HT-29 (cell line): ENCODE results near the gene PDCD1LG2. TPM values are rescaled to one million over a fixed set of nuclear protein-coding genes. Genes with fewer than 3 reads are reported as not detected.

ENCODE experiments used
- DNase-seq: peaks from one replicate; pipeline ENCODE4 v3.0.0-alpha.2; 2015; ENCODE audit warnings: low spot score
- total RNA-seq: library from RNA; depleted of rRNA; stranded (reverse); fragments of >200 nt; shearing (Covaris generic); gene quantifications from 2 replicates; pipeline ENCODE4 v1.2.3, GENCODE V29; 2014

PDCD1LG2 gene
- total RNA-seq, 1 experiment from 2014 or later, result not detected

DNA sequence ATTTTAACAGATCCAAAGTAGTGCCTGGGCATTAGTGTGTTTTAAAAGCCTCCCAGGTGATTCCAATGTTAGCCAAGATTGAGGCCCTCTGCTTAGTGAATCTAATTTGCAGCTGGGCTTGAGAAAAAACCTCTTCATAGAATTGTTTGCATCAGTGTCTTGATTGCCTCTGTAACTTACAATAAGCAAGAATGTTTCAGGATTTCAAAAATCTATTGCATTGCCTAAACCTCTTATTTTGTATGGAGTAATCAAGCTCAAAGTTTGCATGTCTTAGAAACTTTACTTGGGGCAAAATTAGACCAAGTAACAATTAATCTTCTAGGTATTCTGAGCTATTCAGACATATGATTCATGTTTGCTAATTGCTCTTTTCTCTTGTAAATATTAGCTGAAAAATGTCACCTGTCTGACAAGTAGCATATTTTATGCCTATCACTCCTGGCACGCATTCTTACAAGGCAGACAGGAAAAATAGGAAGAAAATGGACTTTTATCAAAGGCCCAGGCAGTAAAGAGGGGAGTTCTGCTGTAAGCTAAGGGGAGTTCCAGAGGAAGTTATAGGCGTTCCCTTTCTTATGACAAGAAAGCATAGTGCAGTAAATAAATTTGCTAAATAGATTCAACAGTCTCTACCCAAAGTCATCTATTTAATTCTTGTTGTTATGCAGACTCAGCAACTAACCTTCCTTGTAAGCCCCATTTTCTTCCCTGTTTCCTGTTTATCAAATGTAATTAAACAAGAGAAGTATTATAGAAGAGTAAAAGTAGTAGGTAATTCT is 21.0 kb downstream of the PDCD1LG2 start:
- DNase-seq, result no peak

DNA sequence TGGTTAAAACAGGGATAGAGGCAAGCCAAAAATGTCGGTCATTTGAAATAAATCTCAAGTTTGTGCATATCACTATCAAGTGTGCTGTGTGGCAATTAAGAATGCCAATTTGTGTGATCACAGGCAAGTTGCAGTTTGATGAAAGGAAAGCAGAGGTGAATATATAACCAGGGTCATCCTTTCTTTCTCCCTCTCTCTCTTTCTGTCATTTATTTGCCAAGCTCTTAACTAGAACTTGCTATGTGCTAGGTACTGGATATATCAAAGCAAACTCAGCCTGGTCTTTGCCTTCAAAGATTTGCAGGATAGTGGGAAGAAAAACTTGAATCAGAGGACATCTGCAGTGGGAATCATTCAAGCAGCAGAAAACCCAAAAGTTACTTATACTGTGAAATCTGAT is 22.0 kb downstream of the PDCD1LG2 start:
- DNase-seq, result no peak

DNA sequence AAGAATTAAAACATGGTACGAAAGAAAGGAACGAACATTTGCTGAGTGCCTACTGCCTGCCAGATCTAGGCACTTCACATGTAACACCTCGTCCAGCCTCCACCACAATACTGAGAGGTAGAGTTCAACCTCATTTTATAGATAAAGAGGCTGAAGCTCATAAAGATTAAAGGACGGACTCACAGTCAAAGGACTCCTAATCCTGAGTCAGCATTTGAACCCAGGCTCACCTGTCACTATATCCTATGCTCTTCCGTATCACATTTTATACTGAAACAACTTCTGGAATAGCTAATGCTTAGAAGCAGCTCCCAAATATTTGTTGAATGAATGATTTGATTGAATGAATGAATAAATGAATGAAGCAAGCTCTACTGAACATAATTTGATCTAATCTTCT is 22.5 kb downstream of the PDCD1LG2 start:
- no peak for DNase-seq

DNA sequence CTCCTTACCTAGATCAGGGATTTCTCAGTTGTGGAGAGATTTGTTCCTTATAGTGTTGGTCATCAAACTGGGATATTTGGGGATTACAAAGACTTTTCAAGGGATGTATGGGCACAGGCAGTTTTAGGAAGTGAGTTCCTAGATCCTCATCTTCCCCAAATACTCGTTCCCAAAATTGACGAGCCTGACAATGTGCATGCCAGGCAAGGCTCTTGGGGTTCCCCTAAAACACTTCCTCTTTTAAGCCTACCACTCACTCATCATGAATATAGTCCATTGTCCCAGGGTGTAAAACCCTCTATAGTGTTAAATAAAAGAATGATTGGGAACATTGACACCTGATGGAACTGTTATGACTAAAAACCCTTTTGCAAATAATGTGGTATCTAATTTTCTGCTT is 26.4 kb downstream of the PDCD1LG2 start:
- no peak for DNase-seq

DNA sequence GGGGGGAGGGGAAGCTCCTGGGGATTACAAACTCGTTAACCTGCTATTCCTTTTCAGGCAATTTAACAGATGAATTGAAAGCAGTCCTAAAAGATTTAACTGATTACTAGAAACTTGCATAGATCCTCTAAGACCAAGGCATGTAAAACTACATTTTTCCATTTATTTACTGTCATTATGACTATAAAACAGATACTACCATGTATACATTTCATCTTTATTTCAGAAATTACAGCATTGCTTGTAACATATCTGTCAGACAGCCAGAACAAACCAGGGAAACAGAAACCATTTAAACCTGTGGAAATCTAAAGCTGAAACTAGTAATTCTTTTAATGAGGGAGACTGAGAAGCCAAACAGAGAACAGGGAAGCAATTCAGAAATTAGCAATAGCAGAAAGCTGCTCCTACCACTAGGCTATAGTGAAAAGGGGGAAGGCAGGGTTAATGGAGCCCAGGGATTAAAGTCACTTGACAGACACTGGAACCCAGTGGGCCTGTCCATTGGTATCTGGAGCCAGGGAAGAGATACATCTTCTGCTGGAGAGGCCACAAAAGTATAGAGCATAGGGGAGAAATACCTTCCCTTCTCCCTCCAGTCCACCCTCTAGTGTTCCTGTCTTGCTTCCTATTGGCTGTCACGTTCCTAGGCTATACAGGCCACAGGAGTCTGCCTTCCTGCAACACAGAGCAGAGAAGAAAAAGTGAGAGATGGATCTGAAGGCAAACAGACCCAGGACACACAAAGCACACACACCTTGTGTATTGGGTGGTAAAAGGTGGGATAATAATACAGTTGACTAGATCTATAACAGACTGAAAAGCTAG is 33.8 kb downstream of the PDCD1LG2 start:
- DNase-seq, result no peak

DNA sequence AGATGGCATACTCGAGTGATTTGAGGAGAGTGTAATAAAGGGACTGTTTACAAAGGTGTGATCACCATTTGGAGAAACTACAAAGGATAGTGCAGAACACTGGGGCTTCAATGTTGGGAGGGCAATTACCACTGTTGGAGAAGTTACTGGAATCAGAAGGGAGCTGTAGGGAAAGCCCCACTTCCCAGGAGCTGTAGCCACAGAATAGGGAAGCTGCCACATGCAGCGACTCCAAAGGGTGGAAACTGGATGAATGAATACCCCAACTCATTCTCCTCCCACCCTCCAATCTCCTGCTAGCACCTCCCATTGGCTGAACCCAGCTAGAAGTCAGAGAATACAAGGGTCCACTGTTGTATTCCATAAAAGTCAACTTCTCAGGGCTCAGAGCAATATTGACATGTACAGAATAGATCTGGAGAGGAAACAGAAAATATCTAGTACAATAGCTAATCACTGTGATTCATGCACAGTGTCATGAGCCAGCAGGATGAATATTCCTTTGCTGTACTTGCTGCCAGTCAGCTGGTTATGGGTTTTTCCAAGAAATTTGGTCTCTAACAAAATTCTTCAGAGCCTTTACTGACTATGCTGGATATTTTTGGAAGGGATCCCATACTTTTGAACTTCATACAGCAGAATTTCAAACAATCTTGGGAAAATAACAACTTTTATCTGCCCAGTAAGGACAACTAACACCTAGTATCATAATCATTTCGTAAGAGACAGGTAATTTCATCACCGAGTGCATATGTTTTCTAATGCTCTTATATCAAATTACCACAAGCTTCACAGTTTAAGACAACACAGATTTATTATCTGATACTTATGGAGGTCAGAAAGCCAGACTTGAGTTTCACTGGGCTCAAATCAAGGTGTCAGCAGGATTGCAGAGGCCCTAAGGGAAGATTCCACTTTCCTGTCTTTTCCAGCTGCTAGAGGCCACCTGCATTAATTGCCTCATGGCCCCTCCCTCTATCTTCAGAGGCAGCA is 39.6 kb downstream of the PDCD1LG2 start:
- no peak for DNase-seq

DNA sequence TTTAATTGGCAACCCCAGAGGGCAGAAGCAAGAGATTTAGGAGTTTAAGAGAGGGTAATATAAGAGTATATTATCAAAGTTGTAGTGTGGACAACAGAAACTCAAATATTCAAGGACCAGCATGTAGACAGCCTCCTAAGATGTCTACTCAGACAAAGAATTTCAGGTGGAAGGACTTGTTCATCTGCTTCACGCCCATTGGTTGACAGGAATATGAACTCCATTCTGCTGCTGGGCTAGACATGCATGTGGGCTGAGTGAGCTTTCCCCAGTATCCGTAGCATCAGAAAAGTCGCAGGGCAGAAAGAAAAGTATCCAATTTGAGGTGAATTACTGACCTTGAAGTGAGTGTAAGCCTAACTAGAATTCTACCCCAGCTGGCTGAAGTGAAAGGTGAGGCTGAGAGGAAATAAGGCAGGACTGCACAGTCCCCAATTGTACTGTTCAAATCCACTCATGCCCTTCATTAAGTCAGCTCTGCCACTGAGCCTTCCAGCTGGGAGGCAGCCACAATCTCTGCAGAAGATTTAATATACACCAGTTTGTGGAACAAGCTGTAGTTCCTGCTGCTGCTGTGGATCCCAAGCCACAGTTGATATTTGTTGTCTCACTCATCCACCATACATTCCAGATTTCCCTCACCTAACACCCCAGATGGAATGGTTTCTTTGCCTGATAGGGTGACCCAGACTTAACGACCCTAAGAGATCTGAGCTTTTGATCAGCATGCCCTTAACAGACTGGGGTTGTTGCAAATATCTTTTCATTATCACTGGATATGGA is 41.2 kb downstream of the PDCD1LG2 start:
- DNase-seq, result no peak

DNA sequence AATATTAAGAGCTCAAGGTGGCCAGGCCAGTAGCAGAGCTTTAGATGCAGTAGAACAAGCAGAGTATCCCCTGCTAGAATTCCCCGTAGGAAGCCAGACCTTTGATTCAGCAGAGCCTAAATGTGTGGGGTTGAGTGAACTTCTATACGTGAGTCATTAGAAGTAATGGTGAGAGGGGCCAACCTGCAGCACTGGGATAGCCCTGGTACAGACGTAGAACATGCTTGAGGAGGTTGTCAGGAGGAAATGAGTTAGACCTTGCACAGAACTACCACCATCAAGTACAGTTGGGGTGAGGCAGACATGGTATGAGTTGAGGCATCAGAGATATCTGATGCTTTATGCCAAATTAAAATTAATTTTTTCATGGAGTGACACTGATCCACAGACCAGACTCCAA is 42.0 kb downstream of the PDCD1LG2 start:
- no peak for DNase-seq

DNA sequence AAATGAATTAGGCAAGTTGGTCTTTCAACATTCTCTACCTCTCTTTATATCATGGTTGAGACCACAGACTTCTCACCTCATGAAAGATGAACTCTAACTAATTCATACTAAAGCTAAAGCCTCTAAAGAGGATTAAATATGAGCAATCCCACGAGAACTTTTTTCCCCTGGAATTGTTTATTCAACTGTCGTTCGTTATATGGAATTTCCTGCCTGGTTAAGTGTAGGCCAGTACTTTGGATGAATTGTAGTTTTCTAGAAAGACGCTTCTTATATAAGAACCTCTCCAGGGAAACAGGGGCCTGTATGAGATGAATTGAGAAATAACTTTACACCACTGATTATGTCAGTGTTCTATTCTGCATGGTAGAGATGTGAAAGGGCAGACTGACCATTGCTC is 42.9 kb downstream of the PDCD1LG2 start:
- no peak for DNase-seq

DNA sequence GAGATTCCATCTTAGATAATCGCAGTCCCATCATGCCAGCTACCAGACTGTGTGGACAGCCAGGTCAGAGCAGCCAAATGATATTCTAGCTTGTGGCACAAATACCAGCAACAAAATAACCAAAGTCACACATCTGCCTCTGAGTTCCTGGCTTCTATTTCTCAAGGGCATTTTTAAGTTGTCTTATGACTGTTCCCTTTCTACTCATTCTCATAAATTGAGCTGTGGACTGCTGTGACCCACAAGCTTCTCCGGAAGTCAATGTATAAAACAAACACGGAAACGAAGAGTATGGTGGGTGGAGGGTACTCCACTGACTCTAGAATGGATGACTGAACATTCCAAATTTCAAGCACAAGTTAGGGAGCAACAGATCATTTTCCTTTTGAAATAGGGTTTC is 43.9 kb downstream of the PDCD1LG2 start:
- no peak for DNase-seq

DNA sequence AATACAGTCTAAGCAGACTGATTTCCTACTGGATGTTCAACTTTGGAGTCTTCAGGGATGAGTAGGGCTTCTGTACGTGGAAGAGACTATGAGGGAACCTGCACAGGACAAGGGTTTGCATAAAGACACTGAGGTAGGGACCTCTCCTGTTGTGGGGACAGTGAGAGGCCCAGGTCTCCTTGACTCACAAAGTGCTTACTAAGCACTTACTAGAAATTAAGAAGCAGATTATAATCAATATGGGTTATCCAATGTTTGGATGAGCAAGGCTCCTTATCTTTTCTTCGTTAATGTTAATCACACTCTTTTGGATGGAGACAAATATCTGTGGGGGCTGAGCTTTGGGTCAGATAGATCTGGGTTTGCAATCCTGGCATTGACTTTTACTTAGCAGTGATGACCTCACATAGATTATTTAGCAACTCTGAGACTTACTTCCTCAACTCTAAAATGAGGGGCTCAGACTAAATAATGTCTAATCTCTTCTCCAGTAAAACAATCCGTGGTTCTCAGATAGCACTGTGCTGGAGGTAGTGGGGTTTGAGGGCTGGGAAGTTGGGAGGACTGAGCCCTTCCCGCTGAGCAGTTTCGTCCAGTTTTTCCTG is 45.9 kb downstream of the PDCD1LG2 start:
- DNase-seq, result no peak

DNA sequence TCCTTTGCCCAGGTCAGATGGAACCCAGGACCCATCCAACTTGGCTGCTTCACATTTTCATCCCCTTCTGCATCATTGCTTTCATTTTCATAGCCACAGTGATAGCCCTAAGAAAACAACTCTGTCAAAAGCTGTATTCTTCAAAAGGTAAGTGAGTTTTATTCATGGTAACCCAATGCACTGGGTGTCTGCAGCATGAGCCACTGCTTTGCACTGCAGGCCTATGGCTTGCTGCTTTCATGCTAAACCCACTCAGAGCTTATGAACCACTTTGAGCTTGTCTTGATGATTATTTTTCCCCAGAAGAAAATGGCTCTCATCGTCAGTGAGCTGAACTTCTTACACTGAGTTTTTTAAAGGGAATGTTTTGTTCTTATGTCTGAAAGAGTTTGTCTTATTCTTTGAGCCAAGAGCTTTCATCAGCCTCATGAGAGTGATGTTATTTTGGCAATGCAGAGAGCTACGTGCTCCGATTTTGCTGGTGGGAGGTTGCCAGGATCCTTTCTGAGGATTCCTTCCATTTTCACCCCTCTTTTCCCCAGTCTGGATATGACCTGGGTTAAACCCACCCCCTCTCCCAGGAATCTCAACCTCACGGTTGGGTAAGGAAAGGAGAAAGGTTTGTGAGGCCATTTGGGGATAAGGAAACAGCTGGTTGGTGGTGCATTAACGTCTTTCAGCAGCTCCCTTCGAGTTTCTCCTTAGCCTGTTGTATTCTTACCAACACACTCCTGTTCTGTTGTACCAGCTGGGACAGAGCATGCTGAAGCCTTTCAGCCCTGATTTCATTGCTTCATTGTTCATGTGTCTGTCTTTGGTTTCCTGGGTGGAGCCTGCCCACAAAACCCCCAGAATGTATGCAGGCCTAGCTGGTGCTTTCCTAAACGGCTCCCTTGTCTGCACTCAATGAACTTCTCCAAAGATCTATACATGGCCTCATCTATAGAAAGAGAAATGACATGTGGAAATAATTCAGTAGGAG is 47.6 kb downstream of the PDCD1LG2 start:
- no peak for DNase-seq

DNA sequence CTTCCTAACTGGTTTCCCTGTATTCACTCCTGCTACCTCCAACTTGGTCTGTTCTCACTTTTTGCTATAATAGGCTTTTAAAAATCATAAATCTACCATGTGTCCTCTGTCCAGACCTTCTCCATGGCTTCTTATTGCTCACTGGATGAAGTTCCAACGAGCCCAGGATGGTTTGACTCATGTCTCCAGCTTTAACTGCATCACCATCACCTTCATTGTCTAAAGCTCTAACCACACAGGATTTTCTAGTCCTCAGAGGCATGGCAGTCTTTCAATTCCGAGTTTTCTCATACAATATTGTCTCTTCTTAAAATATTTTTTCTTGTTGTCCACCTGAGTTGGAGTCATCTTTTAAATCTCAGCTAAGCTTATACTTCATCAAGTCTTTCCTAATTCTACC is 49.3 kb downstream of the PDCD1LG2 start:
- DNase-seq, result no peak

DNA sequence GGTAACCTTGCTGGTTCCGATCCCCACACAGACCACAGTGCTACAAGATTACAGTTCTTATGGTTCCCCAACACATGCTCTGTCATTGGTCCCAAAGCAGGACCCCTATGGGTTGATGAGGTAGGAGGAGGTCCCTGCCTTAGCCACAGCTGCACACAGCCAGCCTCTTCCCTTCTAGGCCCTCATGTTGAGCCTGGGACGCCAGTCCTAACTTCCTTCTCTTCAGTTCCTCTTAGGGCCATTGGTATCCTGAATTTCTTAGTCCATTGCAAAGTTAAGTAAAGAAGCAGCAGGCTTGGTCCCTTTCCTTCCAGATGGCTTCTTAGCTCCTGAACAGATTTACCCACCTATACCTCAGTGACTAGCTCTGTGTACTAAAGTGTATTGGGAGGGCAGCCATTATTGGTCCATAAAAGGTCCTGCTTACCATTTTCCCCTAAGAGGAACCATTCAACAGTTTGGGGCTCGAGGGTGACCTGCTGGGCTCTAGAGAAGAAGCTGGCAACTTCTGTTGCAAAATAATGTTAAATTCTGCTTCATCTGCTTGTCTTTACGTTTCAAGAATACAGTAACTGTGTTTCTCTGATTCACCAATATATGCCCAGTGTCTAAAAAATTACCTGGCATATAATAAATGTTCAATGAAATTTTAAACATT is 50.2 kb downstream of the PDCD1LG2 start:
- no peak for DNase-seq

DNA sequence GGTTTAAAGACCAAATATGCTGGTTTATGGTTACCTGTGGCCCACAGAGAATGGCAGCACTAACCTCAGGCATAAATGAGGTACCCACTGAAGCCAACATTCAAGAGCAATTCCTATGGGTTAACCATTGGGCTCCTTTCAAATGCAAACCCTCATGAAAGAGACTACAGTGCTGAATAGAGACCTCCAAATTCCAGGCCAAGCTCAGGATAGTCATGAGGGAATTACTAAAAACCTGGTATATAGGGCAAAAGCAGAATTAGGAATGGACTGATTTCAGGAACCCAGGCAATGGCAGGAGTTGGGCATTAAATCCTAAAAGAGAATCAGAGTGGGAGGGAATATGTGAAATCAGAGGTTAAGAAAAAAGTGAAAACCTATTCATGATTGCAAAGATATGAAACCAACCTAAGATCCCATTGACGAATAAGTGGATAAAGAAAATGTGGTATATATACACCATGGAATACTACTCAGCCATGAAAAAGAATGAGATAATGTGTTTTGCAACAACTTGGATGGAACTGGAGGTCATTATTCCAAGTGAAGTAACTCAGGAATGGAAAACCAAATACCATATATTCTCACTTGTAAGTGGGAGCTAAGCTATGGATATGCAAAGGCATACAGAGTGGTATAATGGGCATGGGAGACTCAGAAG is 51.6 kb downstream of the PDCD1LG2 start:
- no peak for DNase-seq

DNA sequence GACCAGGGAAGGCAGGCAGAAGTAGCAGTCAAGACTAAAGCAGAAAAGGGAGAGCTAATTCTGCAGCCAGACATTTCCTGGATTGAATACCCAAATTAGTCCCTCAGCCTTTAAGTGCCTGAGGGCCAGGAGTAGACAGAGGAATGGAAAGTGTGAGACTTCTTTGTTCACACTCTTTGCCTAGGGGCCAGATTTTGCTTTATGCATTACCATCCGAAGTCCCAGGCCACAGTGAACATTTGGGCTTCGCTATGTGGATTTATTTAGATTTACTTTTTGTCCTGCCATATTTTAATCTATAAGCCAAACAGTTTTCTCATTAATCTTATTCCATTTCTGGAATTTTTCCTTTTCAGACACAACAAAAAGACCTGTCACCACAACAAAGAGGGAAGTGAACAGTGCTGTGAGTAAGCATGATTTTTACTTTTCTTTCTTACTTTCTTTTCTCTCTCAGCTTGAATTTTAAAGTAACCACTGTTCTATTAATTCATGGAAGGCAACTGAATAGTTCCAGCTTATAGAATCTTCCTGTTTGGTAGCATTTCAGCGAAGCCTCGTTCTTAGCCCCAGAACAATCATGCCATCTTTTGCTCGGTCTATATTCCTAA is 52.6 kb downstream of the PDCD1LG2 start:
- DNase-seq, result no peak

DNA sequence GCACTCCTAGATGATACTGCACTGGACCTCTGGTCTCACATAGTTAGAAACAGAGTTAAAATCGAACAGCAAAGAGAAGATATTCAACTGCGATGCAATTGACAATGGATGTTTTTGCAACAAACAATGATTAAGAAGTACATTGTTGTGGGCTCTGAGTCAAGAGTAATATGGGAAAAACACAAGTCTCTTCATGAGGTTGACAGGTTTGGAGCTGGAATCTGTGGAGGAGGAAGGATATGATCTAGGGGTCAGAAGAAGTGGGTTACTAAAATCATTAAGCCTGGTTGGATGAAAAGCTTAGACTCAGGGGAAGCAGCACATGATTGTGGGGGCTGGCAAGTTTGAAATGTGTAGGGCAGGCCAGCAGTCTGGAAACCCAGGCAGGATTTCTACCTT is 53.1 kb downstream of the PDCD1LG2 start:
- DNase-seq, result no peak

DNA sequence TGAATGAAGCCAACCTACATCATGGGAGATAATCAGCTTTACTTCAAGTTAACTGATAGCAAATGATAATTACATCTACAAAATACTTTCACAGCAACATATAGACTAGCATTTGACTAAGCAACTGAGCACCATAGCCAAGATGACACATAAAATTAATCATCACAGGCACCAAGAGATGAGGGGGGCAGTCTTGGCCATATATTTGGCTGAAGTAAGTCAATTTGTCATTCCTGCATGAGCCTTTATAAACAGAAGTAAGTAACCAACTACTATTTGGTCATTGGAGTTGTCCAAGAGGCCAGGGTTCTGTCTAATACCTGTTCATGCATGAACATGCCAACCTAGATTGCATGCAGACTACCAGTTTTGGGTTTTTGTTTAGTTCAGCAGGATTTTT is 53.6 kb downstream of the PDCD1LG2 start:
- no peak for DNase-seq
